GM21360 (cell line): Measurements from ENCODE around the gene FBRSL1.

Source experiments
- ATAC-seq: cut with Tn5 transposase; IDR thresholded peaks from one replicate; pipeline ENCODE4 v1.9.1; 2021; ENCODE audit warnings: mild to moderate bottlenecking, moderate library complexity; ENCODE audit not compliant: unreplicated experiment

The FBRSL1 gene

DNA sequence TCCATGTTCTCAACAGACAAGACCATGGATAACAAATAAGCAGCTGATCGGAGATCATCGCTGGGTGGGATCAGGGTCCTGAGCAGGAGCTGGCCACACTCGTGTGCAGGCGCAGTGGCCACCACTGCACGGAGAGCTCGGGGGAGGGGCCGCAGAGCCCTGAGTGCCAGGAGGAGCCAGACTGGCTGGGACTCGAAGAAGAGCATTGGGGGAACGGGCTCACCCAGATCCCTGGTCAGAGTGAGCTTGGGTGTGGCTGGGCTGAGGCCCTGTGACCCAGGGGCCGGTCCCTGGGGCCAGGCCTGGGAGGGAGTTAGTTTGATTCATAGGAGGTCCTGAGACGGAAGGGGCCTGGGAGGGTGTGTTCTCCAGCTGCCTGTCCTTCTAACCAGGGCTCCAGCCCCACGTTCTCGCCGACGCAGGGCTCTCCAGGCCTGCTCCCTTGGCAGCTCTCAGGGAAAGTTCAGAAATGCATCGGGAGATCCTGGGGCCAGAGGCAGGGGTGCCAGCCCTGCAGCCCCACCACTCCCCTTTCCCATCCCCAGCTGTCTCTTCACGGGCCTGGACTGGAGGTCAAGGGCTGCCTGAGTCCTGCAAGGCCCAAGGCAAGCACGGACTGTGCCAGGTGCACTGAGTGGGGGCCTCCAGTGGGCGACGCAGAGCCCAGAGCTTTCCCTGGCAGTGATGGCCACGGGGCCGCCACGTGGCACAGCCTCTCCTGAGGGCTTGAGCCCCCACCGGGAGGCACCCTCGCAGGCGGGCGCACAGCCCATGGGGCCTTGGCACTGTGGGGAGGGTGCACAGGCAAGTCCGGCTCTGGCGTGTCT is 48.1 kb downstream of the FBRSL1 start:
- no peak for ATAC-seq

DNA sequence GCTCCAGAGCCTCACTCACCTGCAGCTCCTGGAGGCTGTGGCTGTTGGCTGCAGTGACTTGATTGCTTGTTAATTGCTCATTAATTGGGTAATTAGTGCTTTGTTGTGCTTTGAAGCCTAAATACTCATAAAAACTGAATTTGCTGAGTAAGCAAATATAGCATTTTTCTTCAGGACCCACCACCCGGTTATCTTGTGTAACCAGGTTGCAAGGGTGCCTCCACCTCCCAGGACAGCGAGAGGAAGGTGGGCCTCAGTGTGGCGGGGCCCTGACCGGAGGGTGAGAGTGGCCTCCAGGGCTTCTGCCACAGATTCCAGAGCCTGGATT is 48.7 kb downstream of the FBRSL1 start:
- no peak for ATAC-seq

DNA sequence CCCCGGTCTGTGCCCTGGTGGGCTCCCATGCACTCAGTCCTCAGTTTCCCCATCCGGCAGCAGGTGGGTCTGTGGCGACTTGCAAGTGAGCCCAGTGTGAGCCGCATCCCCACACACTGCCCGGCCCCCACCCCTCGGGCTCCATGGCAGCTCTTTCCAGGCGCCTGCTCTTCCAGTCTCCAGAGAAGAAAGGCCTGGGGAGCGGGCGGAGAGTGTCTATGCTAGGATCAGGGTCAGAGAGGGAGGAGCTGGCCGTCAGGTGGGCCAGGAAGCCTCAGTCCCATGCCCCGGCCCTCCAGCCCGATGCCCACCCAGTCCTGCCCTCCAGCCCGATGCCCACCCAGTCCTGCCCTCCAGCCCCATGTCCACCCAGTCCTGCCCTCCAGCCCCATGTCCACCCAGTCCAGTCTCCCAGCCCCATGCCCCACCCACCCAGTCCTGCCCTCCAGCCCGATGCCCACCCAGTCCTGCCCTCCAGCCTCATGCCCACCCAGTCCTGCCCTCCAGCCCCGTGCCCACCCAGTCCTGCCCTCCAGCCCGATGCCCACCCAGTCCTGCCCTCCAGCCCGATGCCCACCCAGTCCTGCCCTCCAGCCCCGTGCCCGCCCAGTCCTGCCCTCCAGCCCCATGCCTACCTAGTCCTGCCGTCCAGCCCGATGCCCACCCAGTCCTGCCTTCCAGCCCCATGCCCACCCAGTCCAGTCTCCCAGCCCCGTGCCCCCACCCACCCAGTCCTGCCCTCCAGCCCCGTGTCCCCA is 49.2 kb downstream of the FBRSL1 start:
- no peak for ATAC-seq

DNA sequence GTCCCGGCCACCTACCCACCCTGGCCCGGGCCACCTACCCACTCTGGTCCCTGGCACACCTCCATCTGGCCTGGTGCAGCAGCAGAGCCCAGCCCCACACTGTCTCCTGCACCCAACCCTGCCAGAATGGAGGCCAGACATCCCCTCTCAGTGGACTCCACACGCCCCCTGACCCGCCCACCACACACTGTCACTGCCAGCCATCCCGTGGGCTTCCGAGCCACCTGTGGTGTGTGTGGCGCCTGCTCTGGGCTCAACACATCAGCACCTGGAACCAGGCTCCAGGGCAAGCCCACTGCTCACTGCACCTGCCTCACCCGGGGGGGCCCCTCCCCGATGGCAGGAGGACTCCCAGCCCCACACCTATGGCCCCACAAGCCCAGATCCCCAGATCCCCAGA is 50.5 kb downstream of the FBRSL1 start:
- ATAC-seq: no peak

DNA sequence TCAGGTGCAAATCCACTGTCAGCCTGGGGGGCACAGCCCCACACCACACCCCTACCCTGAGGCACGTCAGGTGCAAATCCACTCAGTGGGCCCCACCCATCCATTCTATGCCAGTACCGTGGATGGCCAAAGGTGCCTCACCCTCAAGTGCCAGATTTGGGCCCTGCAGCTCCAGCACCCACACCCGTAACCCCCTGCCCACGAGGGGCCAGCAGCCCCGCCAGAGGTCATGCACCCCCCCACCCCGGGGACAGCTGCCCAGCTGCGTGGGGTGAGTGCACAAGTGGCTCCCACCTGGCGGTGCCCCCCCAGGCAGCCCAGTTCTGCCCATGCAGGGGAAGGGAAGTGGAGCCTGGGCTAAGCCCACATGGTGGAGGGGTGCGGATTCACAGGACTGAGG is 51.2 kb downstream of the FBRSL1 start:
- ATAC-seq: no peak

DNA sequence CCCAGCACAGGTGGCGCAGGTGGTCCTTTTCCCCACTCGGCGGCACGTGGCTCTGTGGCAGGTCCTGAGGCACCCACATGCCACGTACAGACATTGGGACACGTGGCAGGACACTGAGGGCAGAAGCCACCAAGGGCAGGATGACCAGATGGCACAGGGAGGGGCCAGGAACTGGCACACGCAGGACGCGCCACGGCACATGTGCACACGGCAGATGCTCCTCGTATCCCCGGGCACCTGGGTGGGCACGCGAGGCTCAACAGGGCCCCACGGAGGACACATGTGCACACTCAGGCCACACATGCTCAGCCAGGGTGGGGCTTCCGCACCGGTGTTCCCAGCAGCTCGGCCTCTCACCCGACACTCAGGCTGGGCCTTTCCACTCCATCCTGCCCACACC is 52.0 kb downstream of the FBRSL1 start:
- no peak for ATAC-seq

DNA sequence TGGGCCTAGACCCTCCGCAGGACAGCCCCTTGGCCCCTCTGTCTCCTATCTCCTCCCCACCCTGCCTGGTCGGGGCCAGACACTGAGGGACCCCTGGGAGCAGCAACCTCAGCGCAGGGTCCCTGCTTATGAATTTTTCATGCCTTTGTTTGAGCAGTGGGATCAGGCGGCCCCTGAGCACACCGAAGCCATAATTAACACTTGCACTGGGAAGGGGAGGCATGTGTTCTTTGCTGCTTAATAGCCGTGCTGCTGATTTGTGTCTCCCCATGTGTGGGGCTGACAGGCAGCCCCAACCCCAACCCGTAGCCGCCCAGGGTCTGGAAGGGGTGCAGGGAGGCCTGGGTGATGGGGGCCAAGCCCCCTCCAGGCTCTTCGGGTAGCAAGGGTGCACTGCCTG is 52.7 kb downstream of the FBRSL1 start:
- ATAC-seq: no peak

DNA sequence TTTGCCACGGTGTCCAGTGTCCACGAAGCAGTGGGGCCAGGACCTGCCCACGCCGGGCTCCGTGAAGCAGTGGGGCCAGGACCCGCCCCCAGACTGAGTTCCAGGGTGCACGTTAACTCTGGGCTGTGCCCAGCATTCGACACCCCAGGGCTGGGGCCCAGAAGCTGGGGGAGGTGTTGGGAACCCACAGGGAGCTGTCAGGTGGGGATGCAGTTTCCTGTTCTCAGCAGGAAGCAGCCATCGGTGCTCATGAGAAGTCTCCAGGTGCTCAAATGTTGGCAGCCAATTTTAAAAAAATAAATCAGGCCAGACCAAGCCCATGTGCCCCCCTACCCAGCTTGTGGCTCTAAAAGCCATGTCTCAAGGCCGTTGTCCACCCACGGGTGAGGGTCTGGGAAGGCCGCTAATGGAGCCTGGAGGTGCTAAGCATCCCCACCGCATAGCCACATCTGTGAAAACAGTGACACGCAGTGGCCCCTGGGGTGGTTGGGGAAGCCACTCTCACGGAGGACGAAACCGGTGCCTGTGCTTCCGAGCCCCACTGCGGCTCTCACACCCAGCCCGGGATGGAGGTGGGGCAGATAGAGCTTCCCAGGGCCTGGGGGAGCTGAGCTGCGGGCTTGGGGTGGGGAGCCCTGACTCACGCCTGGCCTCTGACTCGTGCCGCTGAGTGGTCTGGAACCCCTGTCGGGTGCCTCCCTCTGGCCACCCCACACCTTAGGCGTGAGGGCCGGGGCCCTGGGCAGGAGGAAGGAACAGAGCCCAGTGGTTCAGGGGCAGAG is 53.5 kb downstream of the FBRSL1 start:
- no peak for ATAC-seq

DNA sequence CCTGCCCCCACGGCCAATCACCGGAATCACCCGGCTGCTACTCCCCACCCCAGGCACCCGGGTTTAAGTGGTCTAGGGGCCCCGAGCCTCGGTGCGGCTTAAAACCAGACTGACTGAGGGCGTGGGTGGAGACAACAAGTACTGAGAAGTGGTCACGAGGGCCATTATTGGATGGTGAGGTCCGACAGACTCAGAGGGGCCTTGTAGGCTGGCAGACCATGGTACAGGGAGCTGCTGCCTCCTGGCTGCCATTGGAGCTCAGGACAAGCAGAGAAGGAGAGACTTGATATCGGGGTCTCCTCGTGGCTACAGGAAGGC is 54.1 kb downstream of the FBRSL1 start:
- no peak for ATAC-seq

DNA sequence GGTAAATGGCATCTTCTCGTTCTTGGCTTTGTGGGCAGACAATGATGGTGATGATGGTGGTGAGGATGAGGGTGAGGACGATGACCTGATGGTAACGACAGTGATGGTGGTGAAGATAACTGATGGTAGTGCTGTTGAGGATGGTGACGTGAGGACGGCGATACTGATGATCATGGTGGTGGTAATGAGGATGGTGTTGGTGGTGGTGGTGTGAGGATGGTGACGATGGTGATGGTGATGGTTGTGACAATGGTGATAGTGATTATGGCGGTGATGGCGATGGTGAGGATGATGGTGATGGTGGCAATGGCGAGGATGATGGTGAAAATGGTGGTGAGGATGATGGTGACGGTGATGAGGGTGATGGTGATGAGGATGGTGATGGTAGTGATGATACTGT is 54.5 kb downstream of the FBRSL1 start:
- ATAC-seq: no peak

DNA sequence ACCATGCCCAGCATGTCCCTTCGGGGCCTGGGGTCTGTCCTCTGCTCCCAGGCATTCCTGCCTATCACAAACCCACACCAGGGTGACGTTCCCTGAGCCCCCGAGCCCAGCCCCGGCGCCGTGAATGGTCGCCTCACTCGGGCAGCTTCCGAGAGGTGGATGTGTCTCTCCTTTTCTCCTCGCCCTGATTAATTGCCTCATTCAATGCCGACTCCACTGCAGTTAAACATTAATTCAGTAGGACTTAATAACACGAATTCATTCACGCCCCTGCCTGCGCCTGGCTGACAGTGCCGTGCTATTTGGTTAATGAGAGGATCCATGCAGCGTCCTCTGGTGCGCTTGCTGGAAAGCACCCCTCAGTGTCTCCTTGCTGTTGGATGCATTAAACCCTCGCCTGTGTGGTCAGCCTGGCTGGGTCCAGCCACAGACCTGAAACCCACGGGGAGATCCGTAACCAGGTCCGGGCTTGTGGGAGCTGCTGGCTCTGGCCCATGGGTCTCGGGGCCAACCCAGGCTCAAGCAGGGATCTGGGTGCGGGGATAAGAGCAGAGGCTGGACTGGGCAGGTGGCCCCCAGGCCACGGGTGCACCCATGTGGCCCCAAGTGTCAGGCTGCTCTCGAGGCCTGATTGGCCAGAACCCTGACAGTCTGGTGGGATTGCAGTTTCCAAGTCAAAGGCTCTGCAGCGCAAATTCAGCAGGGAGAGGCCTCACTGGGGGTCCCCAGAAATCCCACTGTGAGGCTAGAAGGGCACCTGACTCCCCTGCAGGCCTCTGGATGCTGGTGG is 55.4 kb downstream of the FBRSL1 start:
- no peak for ATAC-seq

DNA sequence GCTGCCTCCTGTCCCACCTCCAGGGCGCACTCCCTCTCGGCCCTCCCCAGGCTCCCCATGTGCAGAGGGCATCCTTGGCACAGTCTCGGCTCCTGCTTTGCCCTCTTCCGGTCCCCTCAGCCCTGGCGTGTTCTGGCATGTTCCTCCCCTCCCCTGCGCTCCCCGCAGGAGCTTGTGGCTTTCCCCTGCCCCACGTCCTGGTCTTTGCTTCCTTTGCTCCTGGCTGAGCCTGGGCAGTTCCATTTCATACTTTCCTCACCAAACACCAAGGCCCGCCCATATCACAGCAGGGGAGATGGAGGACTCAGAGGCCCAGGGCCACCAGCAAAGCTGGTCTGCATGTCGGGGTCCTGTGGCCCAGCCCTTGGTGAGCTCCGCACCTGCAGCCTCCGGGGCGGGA is 56.0 kb downstream of the FBRSL1 start:
- ATAC-seq: no peak

DNA sequence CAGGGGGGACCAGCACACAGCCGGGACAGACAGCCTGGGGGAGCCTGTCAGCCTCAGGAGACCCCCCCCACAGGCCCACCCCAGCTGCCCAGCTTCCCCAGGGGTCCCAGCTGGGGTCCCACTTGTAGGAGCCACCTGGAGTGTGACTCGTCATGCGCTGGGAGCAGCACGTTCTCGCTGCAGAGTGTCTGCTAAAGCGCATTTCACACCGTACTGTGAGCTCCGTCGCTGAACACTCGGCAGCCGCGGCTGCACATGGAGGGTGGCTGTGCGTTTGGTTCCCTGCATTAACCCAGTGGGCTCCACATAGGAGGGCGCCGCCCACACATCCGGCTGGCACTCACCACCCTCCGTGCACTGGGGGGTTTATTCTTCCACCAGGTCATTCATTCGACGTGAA is 56.7 kb downstream of the FBRSL1 start:
- ATAC-seq: no peak

DNA sequence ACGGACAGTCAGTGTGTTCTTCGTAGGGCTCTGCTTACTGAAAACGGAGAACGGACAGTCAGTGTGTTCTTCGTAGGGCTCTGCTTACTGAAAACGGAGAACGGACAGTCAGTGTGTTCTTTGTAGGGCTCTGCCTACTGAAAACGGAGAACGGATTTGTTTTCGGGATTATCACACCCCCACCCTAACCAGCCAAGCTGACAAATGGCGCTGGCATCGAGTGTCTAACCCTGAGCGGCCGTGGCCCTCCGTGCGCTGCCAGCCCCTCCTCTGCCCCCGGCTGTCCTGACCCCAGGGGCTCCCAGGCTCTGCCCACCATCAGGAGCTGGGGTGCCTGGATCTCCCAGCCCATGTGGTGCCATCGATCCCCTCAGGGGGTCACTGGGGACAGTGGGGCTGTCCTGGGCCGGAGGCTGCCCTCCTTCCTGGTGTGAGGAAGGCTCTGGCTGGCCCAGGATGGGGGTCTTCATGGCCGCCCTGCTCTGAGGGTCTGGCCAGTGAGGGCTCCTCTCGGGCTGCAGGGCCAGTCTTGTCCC is 57.3 kb downstream of the FBRSL1 start:
- ATAC-seq: no peak

DNA sequence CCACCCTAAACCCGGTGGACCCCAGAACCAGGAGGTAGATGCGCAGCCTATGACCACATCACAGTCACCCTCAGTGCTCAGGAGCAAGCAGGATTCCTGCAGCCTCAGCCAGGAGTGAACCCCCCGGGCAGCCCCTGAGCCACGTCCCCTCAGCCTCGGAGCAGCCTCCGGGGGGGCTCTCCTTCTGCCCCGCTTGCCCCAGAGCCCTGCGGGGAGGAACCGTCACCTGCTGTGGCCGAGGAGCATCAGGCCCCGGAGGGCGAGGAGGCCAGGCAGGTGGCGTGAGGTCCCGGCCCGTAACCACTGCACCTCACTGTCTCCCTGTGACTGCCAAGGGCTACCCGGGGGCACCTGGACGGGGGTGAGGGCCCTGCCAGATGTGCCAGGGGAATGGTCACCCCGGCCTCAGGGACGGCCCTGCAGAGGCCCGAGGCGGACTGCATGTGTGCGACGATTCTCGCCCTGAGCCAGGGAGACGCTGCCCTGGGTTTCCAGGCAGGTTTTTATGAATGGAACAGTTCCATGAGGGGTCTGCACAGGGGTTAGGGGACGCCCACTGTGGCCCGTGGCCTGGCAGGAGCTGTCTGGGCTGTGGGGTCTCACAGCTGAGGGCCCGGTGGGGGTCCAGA is 58.6 kb downstream of the FBRSL1 start:
- no peak for ATAC-seq

DNA sequence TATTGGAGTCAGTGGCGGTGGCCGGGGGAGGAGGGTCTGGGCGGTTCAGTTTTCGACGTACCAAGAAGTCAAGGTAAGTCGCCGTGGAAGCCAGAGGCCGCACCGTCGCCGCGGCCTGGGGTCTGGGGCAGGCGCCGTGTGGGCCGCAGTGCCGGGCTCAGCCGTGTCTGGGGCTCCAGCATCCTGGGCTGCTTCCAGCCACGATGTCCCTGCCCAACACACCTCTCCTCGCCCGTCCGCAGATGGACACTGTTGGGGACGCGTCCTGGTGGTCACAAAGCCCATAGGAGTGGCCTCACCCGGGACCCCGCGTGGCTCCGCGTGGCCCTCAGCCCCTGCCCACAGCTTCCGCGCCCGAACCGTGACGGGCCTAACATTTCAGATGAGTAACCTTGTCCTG is 59.1 kb downstream of the FBRSL1 start:
- no peak for ATAC-seq

DNA sequence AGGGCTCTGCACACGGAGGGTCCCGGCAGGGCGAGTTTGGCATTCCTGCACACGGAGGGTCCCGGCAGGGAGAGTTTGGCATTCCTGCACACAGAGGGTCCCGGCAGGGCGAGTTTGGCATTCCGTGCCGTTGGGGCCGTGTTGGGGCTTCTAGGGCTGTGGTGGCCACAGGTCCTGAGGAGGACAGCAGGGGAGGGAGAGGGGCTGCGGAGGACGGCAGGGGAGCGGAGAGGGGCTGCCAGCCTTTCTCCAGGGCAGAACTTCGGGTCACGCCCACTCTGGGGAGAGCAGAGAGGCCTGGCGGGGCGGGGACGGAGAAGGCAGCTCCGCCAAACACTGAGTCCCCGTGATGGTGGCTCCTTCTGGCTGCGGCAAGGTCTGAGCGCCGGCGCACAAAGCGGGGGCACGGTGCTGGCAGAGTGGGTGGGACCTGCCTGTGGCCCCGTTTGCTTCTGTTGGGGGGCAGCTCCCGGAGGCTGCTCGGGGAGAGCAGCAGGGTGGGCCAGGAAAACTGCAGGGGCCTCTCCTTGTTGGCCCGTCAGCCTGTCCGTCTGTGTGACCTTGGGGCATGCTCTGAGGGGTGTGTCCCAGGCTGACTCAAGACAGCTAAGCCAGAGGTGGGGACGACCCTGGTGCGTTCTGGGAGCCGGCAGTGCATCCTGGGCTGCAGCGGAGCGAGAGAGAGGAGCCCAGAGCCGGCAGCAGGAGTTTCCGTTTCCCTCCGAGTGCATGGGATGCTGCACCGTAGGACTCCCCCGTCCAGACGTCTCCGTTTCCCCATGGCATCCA is 60.3 kb downstream of the FBRSL1 start:
- ATAC-seq: no peak

DNA sequence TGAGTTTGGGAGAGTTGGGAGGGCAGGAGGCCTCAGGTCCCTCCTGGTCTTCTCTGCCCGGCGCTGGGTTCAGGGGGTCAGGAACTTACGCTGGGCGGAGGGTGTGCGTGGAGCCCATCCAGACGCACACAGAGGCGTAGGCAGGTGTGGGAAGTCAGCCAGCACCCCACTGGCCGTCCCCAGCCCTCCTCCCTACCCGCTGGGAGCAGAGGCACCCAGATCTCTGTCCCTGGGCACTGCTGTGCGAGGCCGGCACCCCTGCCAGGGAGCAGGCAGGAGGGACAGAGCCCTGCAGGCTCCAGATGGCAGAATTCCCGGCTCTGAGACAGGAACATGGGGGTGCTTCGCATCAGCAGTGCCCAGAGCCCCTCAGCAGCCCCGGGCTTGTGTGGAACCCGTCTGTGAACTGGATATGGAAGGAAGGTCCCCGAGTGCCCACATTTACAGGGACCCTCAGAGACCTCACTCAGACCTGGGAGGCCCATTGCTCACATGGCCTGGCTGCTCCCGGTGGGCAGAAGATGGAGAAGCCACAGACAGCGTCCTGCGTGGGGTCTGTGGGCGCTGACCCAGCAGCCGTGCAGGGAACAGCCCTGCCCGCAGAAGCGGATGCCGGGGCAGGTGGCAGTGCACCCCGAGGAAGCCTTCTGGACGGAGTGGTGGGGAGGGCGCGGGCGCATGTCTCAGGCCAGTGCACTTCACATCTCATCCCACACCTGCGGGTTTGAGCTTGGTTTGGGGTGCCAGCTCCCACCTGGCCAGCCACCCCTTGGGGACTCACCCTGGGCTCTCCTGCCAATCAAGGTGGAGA is 61.1 kb downstream of the FBRSL1 start:
- no peak for ATAC-seq

DNA sequence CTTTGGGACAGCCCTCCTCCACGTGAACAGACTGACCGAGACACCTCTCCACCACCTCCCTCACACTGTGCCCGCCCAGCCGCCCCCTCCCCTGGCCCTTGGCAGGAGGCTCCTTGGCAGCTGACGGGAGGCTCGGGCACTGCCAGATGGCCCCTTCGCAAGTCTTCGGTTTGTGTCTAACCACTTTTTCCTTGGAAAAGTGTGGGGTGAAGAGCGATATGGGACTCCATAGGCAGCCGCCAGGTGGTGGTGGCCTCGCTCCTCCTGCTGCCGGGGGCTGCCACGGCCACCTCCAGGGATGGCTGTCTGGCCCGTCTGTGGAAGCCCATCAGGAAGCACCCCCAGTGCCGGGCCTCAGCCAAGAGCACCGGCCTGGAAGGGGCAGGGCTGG is 61.7 kb downstream of the FBRSL1 start:
- ATAC-seq: no peak
